ENCODE results near the gene CLDN4. TPM values are rescaled to one million over a fixed set of nuclear protein-coding genes. Genes with fewer than 3 reads are reported as not detected.

CLDN4 gene
- polyA plus RNA-seq, 1 of the 3 experiments (the other 2 are of a cell fraction): 5.9 TPM

DNA sequence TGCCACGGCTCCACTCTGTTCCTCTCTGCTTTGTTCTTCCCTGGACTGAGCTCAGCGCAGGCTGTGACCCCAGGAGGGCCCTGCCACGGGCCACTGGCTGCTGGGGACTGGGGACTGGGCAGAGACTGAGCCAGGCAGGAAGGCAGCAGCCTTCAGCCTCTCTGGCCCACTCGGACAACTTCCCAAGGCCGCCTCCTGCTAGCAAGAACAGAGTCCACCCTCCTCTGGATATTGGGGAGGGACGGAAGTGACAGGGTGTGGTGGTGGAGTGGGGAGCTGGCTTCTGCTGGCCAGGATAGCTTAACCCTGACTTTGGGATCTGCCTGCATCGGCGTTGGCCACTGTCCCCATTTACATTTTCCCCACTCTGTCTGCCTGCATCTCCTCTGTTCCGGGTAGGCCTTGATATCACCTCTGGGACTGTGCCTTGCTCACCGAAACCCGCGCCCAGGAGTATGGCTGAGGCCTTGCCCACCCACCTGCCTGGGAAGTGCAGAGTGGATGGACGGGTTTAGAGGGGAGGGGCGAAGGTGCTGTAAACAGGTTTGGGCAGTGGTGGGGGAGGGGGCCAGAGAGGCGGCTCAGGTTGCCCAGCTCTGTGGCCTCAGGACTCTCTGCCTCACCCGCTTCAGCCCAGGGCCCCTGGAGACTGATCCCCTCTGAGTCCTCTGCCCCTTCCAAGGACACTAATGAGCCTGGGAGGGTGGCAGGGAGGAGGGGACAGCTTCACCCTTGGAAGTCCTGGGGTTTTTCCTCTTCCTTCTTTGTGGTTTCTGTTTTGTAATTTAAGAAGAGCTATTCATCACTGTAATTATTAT, 1.2 kb downstream of the CLDN4 start:
- Histone ChIP-seq H3K27ac (ENCODE audit: low read depth in 2 of 2, low read length in 1 of 2) (peak overlapping the region in 1 of 2 experiments; percentile 1; a peak in 1 of 4 replicates), H3K9ac (no peak overlapping the region), H3K36me3 (replicated peaks in 1 of 2; ENCODE audit: control insufficient read depth in 1 of 2, insufficient read depth in 2 of 2, low read length in 1 of 2) (no peaks in the 10 kb centered on the region), H3K79me2 (ENCODE audit: insufficient read depth) (no peaks in the 10 kb centered on the region), H3K4me2 (no peak overlapping the region), H2AFZ (ENCODE audit: low read depth) (no peak overlapping the region), H3K9me3 (no peaks in the 10 kb centered on the region), H3K9me2 (no peaks in the 10 kb centered on the region), H3K4me3 (ENCODE audit: low read depth in 2 of 2, low read length in 1 of 2) (no peak overlapping the region), H4K20me1 (ENCODE audit: insufficient read depth) (no peaks in the 10 kb centered on the region), H3K27me3 (ENCODE audit: insufficient read depth) (no peaks in the 10 kb centered on the region), H3K4me1 (ENCODE audit: control insufficient read depth in 1 of 2, insufficient read depth in 2 of 2, low read depth in 1 of 2, low read length in 1 of 2) (peaks cover 19 to 48% of the 10 kb centered on the region in 2 experiments), H3F3A (replicated peaks; ENCODE audit: insufficient read depth) (peaks cover 12% of the 10 kb centered on the region)
- ChIA-PET CTCF (interaction anchor here (0.9 to 2.2 kb wide), 4 partner anchors 10 to 24 kb away, joined by 3 to 8 read pairs (median 7); no protein-coding TSS in a partner anchor), POLR2A (no interaction called here)
- TF ChIP-seq RFX5 (IDR thresholded peaks at IDR 0.05; ENCODE audit: low read length): no peak
- no peak for TF ChIP-seq MEF2A (IDR thresholded peaks at IDR 0.05; ENCODE audit: borderline replicate concordance, low read depth)
- TF ChIP-seq, protein P1, sequence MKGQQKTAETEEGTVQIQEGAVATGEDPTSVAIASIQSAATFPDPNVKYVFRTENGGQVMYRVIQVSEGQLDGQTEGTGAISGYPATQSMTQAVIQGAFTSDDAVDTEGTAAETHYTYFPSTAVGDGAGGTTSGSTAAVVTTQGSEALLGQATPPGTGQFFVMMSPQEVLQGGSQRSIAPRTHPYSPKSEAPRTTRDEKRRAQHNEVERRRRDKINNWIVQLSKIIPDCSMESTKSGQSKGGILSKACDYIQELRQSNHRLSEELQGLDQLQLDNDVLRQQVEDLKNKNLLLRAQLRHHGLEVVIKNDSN (IDR thresholded peaks at IDR 0.05; ENCODE audit: borderline replicate concordance, low read depth): no peak
- TF ChIP-seq TCF12 (IDR thresholded peaks at IDR 0.05): no peak
- no peak for TF ChIP-seq RAD21 (IDR thresholded peaks at IDR 0.05; ENCODE audit: low read length)
- no peak for TF ChIP-seq NRF1 (IDR thresholded peaks at IDR 0.05; ENCODE audit: low read depth, low read length)
- TF ChIP-seq GABPA (IDR thresholded peaks at IDR 0.05; ENCODE audit: low read depth): no peak
- no peak for TF ChIP-seq TEAD4 (IDR thresholded peaks at IDR 0.05; ENCODE audit: borderline replicate concordance, insufficient read depth)
- TF ChIP-seq, protein P2, sequence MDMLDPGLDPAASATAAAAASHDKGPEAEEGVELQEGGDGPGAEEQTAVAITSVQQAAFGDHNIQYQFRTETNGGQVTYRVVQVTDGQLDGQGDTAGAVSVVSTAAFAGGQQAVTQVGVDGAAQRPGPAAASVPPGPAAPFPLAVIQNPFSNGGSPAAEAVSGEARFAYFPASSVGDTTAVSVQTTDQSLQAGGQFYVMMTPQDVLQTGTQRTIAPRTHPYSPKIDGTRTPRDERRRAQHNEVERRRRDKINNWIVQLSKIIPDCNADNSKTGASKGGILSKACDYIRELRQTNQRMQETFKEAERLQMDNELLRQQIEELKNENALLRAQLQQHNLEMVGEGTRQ (IDR thresholded peaks at IDR 0.05; ENCODE audit: borderline replicate concordance, low read depth, low read length): no peak
- no peak for TF ChIP-seq SIN3A (IDR thresholded peaks at IDR 0.05; ENCODE audit: borderline replicate concordance, low read depth, low read length)
- no peak for TF ChIP-seq EP300 (IDR thresholded peaks at IDR 0.05; ENCODE audit: borderline replicate concordance in 1 of 2, low read depth in 1 of 2, low read length in 1 of 2)
- no peak for TF ChIP-seq RXRA (IDR thresholded peaks at IDR 0.05; ENCODE audit: borderline replicate concordance, low read depth)
- TF ChIP-seq, protein P3, sequence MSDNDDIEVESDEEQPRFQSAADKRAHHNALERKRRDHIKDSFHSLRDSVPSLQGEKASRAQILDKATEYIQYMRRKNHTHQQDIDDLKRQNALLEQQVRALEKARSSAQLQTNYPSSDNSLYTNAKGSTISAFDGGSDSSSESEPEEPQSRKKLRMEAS (IDR thresholded peaks at IDR 0.05; ENCODE audit: low read depth): no peak
- no peak for TF ChIP-seq NFIC (IDR thresholded peaks at IDR 0.05; ENCODE audit: borderline replicate concordance)
- TF ChIP-seq RCOR1 (IDR thresholded peaks at IDR 0.05; ENCODE audit: low read length): no peak
- TF ChIP-seq, protein P4, sequence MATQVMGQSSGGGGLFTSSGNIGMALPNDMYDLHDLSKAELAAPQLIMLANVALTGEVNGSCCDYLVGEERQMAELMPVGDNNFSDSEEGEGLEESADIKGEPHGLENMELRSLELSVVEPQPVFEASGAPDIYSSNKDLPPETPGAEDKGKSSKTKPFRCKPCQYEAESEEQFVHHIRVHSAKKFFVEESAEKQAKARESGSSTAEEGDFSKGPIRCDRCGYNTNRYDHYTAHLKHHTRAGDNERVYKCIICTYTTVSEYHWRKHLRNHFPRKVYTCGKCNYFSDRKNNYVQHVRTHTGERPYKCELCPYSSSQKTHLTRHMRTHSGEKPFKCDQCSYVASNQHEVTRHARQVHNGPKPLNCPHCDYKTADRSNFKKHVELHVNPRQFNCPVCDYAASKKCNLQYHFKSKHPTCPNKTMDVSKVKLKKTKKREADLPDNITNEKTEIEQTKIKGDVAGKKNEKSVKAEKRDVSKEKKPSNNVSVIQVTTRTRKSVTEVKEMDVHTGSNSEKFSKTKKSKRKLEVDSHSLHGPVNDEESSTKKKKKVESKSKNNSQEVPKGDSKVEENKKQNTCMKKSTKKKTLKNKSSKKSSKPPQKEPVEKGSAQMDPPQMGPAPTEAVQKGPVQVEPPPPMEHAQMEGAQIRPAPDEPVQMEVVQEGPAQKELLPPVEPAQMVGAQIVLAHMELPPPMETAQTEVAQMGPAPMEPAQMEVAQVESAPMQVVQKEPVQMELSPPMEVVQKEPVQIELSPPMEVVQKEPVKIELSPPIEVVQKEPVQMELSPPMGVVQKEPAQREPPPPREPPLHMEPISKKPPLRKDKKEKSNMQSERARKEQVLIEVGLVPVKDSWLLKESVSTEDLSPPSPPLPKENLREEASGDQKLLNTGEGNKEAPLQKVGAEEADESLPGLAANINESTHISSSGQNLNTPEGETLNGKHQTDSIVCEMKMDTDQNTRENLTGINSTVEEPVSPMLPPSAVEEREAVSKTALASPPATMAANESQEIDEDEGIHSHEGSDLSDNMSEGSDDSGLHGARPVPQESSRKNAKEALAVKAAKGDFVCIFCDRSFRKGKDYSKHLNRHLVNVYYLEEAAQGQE (IDR thresholded peaks at IDR 0.05; ENCODE audit: low read depth, low read length): no peak
- TF ChIP-seq, protein P5, sequence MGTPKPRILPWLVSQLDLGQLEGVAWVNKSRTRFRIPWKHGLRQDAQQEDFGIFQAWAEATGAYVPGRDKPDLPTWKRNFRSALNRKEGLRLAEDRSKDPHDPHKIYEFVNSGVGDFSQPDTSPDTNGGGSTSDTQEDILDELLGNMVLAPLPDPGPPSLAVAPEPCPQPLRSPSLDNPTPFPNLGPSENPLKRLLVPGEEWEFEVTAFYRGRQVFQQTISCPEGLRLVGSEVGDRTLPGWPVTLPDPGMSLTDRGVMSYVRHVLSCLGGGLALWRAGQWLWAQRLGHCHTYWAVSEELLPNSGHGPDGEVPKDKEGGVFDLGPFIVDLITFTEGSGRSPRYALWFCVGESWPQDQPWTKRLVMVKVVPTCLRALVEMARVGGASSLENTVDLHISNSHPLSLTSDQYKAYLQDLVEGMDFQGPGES (IDR thresholded peaks at IDR 0.05; ENCODE audit: low read depth, low read length): no peak
- TF ChIP-seq POLR2AphosphoS5 (IDR thresholded peaks at IDR 0.05; ENCODE audit: low read depth, low read length): no peak
- TF ChIP-seq TAF1 (IDR thresholded peaks at IDR 0.05; ENCODE audit: borderline replicate concordance, low read depth, low read length): no peak
- TF ChIP-seq, protein P6, sequence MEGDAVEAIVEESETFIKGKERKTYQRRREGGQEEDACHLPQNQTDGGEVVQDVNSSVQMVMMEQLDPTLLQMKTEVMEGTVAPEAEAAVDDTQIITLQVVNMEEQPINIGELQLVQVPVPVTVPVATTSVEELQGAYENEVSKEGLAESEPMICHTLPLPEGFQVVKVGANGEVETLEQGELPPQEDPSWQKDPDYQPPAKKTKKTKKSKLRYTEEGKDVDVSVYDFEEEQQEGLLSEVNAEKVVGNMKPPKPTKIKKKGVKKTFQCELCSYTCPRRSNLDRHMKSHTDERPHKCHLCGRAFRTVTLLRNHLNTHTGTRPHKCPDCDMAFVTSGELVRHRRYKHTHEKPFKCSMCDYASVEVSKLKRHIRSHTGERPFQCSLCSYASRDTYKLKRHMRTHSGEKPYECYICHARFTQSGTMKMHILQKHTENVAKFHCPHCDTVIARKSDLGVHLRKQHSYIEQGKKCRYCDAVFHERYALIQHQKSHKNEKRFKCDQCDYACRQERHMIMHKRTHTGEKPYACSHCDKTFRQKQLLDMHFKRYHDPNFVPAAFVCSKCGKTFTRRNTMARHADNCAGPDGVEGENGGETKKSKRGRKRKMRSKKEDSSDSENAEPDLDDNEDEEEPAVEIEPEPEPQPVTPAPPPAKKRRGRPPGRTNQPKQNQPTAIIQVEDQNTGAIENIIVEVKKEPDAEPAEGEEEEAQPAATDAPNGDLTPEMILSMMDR (IDR thresholded peaks at IDR 0.05): no peak
- 88% methylated on average over 12 of the region's 16 CpGs for WGBS (ENCODE audit: low lambda C conversion rate)
- DNase-seq: no peak
